ENCODE measurements around the gene HOXA3.

Gene HOXA3

DNA sequence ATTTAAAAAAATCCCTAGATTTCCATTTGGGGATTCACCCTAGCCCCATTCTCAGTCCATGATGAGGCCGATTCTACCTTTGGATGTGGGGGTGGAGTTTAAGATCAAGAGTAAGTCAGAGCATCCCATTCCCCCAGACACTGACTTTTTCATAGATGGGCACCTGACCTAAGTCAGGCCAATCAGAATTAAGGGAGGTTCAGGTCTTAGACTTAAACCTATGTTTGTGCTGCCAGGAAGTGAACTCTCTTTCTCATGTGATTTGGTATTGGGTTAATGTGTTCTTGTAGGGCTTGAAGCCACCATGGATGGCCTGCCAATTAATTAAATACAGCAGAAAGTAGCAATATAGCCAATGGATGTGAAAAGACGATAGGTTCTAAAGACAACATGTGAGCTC, 86.7 kb downstream of the HOXA3 start:
- no peak overlapping the region for H3K27ac ChIP-seq
- H3K4me3 ChIP-seq (ENCODE audit: low read depth, low read length): no peak overlapping the region
- TF ChIP-seq, protein P1, sequence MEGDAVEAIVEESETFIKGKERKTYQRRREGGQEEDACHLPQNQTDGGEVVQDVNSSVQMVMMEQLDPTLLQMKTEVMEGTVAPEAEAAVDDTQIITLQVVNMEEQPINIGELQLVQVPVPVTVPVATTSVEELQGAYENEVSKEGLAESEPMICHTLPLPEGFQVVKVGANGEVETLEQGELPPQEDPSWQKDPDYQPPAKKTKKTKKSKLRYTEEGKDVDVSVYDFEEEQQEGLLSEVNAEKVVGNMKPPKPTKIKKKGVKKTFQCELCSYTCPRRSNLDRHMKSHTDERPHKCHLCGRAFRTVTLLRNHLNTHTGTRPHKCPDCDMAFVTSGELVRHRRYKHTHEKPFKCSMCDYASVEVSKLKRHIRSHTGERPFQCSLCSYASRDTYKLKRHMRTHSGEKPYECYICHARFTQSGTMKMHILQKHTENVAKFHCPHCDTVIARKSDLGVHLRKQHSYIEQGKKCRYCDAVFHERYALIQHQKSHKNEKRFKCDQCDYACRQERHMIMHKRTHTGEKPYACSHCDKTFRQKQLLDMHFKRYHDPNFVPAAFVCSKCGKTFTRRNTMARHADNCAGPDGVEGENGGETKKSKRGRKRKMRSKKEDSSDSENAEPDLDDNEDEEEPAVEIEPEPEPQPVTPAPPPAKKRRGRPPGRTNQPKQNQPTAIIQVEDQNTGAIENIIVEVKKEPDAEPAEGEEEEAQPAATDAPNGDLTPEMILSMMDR (IDR thresholded peaks at IDR 0.05; ENCODE audit: low read depth, low read length): no peak
- H3K9me3 ChIP-seq (ENCODE audit: severe bottlenecking): no peaks in the 10 kb centered on the region
- H3K36me3 ChIP-seq: no peaks in the 10 kb centered on the region
- peaks cover 8% of the 10 kb centered on the region for H3K27me3 ChIP-seq (ENCODE audit: insufficient read depth, low read depth, severe bottlenecking)
- DNase-seq: no peak

DNA sequence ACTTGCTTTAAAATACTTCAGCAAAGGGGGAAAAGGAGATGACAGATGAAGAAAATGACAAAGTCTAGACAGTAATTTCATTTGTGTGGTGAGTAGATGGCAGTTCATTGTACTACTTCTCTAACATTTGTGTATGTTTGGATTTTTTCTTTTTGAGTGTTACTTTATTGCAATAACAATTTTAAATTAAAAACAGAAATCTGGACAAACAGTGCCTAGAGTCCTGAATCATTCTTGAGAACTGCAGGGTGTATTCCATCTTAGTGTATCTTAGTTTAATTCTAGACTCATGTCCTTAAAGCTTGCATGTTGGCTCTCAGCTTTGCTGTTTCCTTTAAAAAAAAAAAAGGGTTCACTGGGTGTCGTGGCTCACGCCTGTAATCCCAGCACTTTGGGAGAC, 87.7 kb downstream of the HOXA3 start:
- H3K36me3 ChIP-seq: no peaks in the 10 kb centered on the region
- no peaks in the 10 kb centered on the region for H3K9me3 ChIP-seq (ENCODE audit: severe bottlenecking)
- no peak overlapping the region for H3K27ac ChIP-seq
- peaks cover 12% of the 10 kb centered on the region for H3K27me3 ChIP-seq (ENCODE audit: insufficient read depth, low read depth, severe bottlenecking)
- TF ChIP-seq, protein P1 (IDR thresholded peaks at IDR 0.05; ENCODE audit: low read depth, low read length): no peak
- no peak overlapping the region for H3K4me3 ChIP-seq (ENCODE audit: low read depth, low read length)
- DNase-seq: no peak

- Histone ChIP-seq H3K27me3 (ENCODE audit: insufficient read depth, low read depth, severe bottlenecking) (peaks cover 15% of the 10 kb centered on the region), H3K4me3 (ENCODE audit: low read depth, low read length) (no peak overlapping the region), H3K36me3 (no peaks in the 10 kb centered on the region), H3K27ac (no peak overlapping the region), H3K9me3 (ENCODE audit: severe bottlenecking) (no peaks in the 10 kb centered on the region)
- TF ChIP-seq, protein P1 (IDR thresholded peaks at IDR 0.05; ENCODE audit: low read depth, low read length): no peak
- no peak for DNase-seq
Measured at GRCh38 chr7:27064159-27064558, 88.2 kb downstream of the HOXA3 start.

DNA sequence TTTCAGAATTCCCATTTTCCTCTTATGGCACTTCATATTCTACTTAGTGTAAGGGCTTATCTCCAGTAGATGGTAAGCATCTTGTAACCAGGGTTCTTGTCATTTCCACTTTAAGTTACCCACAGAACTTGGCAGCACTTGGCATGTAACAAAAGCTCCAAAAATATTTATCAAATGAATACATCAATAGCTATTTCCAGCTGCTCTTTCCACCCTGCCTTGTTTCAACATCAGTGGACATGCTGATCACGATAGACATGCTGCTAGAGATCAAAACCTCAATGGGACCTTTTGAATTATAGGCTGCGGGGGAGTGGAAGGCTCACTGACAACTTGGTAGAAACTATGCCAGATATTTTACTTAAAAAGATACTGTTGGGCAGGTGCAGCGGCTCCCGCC, 89.4 kb downstream of the HOXA3 start:
- Histone ChIP-seq H3K4me3 (ENCODE audit: low read depth, low read length) (no peak overlapping the region), H3K9me3 (ENCODE audit: severe bottlenecking) (no peaks in the 10 kb centered on the region), H3K27ac (no peak overlapping the region), H3K36me3 (no peaks in the 10 kb centered on the region), H3K27me3 (ENCODE audit: insufficient read depth, low read depth, severe bottlenecking) (peaks cover 15% of the 10 kb centered on the region)
- TF ChIP-seq, protein P1 (IDR thresholded peaks at IDR 0.05; ENCODE audit: low read depth, low read length): no peak
- DNase-seq: no peak

Measured in WERI-Rb-1 (cell line).